Prostate gland (tissue), 2 donors: Measurements from ENCODE around the gene PLXNC1. TPM values are rescaled to one million over a fixed set of nuclear protein-coding genes. Genes with fewer than 3 reads are reported as not detected.
A peak's percentile ranks its signal among the peaks of the same experiment; 100 is the strongest.

Experiments
- DNase-seq: peaks from one replicate; pipeline ENCODE4 v3.0.0-alpha.2; 2019; ENCODE audit warnings: low spot score
- H3K27ac ChIP-seq, 2 donors: fragments of 200-600 bp; sonication (generic); 2 replicates each; pipeline ENCODE4 v1.5.1; 2017 to 2019
- H3K27me3 ChIP-seq: fragments of 200-600 bp; sonication (generic); replicated peaks from 2 replicates; pipeline ENCODE4 v1.5.1; 2019; ENCODE audit not compliant: insufficient read depth
- H3K36me3 ChIP-seq, 2 donors: fragments of 200-600 bp; sonication (generic); 1 replicate in 1 of 2; 2 replicates in 1 of 2; pipeline versions ENCODE4 v1.5.1 to v1.8.1; 2017 to 2019
- H3K4me1 ChIP-seq: fragments of 200-600 bp; sonication (generic); replicated peaks from 2 replicates; pipeline ENCODE4 v1.5.1; 2019
- H3K4me3 ChIP-seq, 2 donors: fragments of 200-600 bp; sonication (generic); 2 replicates each; pipeline ENCODE4 v1.5.1; 2017 to 2019
- H3K9me3 ChIP-seq: fragments of 200-600 bp; sonication (generic); 2 replicates; pipeline ENCODE4 v1.5.1; 2017
- CTCF ChIP-seq, 4 experiments: fragments of 200-600 bp in 2 of 4; fragments of 450-650 bp in 2 of 4; sonication (generic) in 2 of 4; IDR thresholded peaks; 1 replicate in 3 of 4; 2 replicates in 1 of 4; pipeline ENCODE4 v1.5.1; 2016 to 2019; ENCODE audit warnings: antibody characterized with exemption in 4 of 4, mild to moderate bottlenecking in 2 of 4, moderate library complexity in 2 of 4
- POLR2A ChIP-seq: fragments of 450-650 bp; IDR thresholded peaks from one replicate; pipeline ENCODE4 v1.6.1; 2016; ENCODE audit warnings: antibody characterized with exemption, mild to moderate bottlenecking
- POLR2AphosphoS5 ChIP-seq: sonication (generic); formaldehyde crosslinking; IDR thresholded peaks from one replicate; pipeline ENCODE4 v1.6.1; 2017; ENCODE audit warnings: antibody characterized with exemption
- whole genome bisulfite sequencing: methylation state at CpG from one replicate; pipeline ENCODE4 v1.1.5; 2018; 5-methylcytosine and 5-hydroxymethylcytosine counted together
- intact Hi-C: fragments of 100-400 bp; cut with DNase I; formaldehyde crosslinking; loops from one replicate; pipeline ENCODE4 v1.14.2; 2022
- total RNA-seq, 2 donors: library from RNA; depleted of rRNA; stranded (reverse); fragments of >200 nt; gene quantifications; one replicate each; pipeline ENCODE4 v1.1.0, GENCODE V29; 2016

The PLXNC1 gene
- total RNA-seq, 2 donors from 2014 or later: 2.7 to 118 TPM

- WGBS: 96% methylated on average over 3 of the region's 3 CpGs
- Histone ChIP-seq H3K36me3 (no peaks in the 10 kb centered on the region), H3K4me1 (no peaks in the 10 kb centered on the region), H3K9me3 (no peaks in the 10 kb centered on the region), H3K27me3 (no peaks in the 10 kb centered on the region), H3K27ac (no peak overlapping the region), H3K4me3 (no peak overlapping the region)
- no peak for TF ChIP-seq POLR2A
- DNase-seq: no peak
- intact Hi-C loops: no loop called here
These were observed 111.6 kb downstream of the PLXNC1 start for GRCh38 chr12:94260017-94260416.

DNA sequence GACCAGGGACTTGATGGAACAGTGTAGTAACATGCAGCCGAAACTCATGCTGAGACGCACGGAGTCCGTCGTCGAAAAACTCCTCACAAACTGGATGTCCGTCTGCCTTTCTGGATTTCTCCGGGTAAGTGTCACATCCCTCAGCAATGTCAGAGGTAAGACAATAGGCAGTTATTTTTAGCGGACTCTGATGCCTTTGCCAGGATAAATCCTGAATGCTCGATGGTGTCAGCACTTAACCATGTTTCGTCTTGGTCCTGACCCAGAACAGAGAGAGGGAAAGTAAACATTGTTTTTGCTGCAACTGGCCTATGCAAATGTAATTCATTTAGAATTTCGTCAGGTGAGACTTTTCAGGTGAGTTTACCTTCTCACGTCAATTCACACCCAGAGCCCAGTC lies 112.3 kb downstream of the PLXNC1 start:
- intact Hi-C loops: loop anchor here (1.0 kb wide), 1 partner anchor 20 kb away; no protein-coding TSS in a partner anchor
- WGBS: 83% methylated on average over 13 of the region's 13 CpGs

GRCh38 chr12:94261119-94261518 lies 112.7 kb downstream of the PLXNC1 start:
- Histone ChIP-seq H3K27me3 (no peaks in the 10 kb centered on the region), H3K36me3 (no peaks in the 10 kb centered on the region), H3K27ac (no peak overlapping the region), H3K4me1 (no peaks in the 10 kb centered on the region), H3K9me3 (no peaks in the 10 kb centered on the region), H3K4me3 (no peak overlapping the region)
- WGBS: 93% methylated on average over 2 of the region's 2 CpGs
- intact Hi-C loops: loop anchor here (1.0 kb wide), 1 partner anchor 21 kb away; no protein-coding TSS in a partner anchor
- no peak for TF ChIP-seq POLR2A
- TF ChIP-seq POLR2AphosphoS5: no peak
- no peak for TF ChIP-seq CTCF (IDR thresholded peaks at IDR 0.05)
- DNase-seq: no peak

More for the DNA sequence above, 112.3 kb downstream of the PLXNC1 start:
- no peak overlapping the region for H3K4me3 ChIP-seq
- no peaks in the 10 kb centered on the region for H3K36me3 ChIP-seq
- no peak for TF ChIP-seq CTCF (IDR thresholded peaks at IDR 0.05)
- no peak for TF ChIP-seq POLR2A
- TF ChIP-seq POLR2AphosphoS5: no peak
- no peak for DNase-seq
- H3K27ac ChIP-seq: no peak overlapping the region
- H3K27me3 ChIP-seq: no peaks in the 10 kb centered on the region
- no peaks in the 10 kb centered on the region for H3K4me1 ChIP-seq
- no peaks in the 10 kb centered on the region for H3K9me3 ChIP-seq

- TF ChIP-seq CTCF (IDR thresholded peaks at IDR 0.05) (no peak), POLR2AphosphoS5 (no peak), POLR2A (no peak)
- peak overlapping the region; percentile 42 for H3K4me3 ChIP-seq
- no peak for DNase-seq
- H3K4me1 ChIP-seq: no peaks in the 10 kb centered on the region
- 35% methylated on average over 3 of the region's 3 CpGs for WGBS
- peak overlapping the region; percentile 65 to 73 for H3K27ac ChIP-seq
- H3K36me3 ChIP-seq: no peaks in the 10 kb centered on the region
- intact Hi-C loops: loop anchor here (1.0 kb wide), 1 partner anchor 21 kb away; no protein-coding TSS in a partner anchor
- H3K27me3 ChIP-seq: no peaks in the 10 kb centered on the region
- no peaks in the 10 kb centered on the region for H3K9me3 ChIP-seq
These were observed 113.4 kb downstream of the PLXNC1 start for GRCh38 chr12:94261786-94262185.

DNA sequence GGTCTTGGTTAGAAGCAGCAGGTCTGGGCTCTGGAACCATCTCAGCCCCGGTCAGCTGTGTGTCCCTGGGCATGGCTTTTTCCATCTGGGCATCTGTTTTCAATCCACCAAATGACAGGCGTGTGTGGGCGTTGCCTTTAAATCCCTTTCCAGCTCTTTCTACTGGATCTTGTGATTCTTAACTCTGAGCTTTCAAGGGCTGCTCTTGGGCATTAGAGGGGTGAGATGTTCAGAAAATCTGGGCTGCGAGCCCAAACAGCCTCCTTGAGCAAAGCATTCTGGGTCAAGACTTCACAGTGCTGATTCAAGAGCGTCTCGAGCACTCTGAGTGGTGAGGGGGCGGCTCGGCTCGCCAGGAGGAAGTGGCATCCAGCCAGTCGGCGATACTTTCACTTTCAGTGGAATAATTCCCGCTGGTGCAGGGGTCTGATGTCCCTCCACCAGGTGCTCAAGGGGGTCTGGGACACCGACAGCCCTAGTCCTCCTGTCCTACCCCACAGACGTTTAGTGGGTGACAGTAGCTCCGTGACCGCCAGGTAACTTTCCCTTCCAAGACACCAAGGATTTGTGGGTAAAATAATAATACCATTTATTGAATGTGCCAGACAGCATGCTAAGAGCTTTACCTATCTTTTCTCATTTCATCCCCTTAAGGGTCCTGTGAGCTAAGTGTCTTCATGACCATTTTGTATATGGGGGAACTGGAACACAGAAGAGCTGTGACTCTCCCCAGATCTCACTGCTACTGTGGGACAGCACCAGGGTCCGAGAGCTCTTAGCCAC lies 114.0 kb downstream of the PLXNC1 start:
- intact Hi-C loops: no loop called here
- TF ChIP-seq POLR2AphosphoS5 (peak; percentile 56), CTCF (IDR thresholded peaks at IDR 0.05) (no peak)
- no peaks in the 10 kb centered on the region for H3K4me1 ChIP-seq
- peak overlapping the region; percentile 42 for H3K4me3 ChIP-seq
- peak overlapping the region; percentile 65 to 73 for H3K27ac ChIP-seq
- WGBS: 26% methylated on average over 17 of the region's 17 CpGs
- peak; percentile 57 for DNase-seq
- no peaks in the 10 kb centered on the region for H3K27me3 ChIP-seq
- H3K36me3 ChIP-seq: no peaks in the 10 kb centered on the region
- no peaks in the 10 kb centered on the region for H3K9me3 ChIP-seq
